HEK293T (cell line): ENCODE results near the gene TRIP4.

Source experiments
- FOXA1 ChIP-seq: fragments of 450-650 bp; IDR thresholded peaks from 2 replicates; pipeline ENCODE4 v1.6.1; 2016; ENCODE audit warnings: mild to moderate bottlenecking
- FOXM1 ChIP-seq: fragments of 450-650 bp; IDR thresholded peaks from 2 replicates; pipeline ENCODE4 v1.6.1; 2017; ENCODE audit warnings: mild to moderate bottlenecking, borderline replicate concordance
- HDGF ChIP-seq: fragments of 450-650 bp; IDR thresholded peaks from 2 replicates; pipeline ENCODE4 v1.6.1; 2017; ENCODE audit warnings: antibody characterized with exemption, borderline replicate concordance
- LEF1 ChIP-seq: fragments of 450-650 bp; IDR thresholded peaks from 2 replicates; pipeline ENCODE4 v1.6.1; 2017; ENCODE audit warnings: mild to moderate bottlenecking, borderline replicate concordance
- NFRKB ChIP-seq: fragments of 450-650 bp; IDR thresholded peaks from 2 replicates; pipeline ENCODE4 v1.6.1; 2016; ENCODE audit warnings: mild to moderate bottlenecking, moderate library complexity
- SUZ12 ChIP-seq: fragments of 450-650 bp; IDR thresholded peaks from 2 replicates; pipeline ENCODE4 v1.6.1; 2016; ENCODE audit warnings: mild to moderate bottlenecking
- TARDBP ChIP-seq: fragments of 450-650 bp; IDR thresholded peaks from 2 replicates; pipeline ENCODE4 v1.6.1; 2016

DNA sequence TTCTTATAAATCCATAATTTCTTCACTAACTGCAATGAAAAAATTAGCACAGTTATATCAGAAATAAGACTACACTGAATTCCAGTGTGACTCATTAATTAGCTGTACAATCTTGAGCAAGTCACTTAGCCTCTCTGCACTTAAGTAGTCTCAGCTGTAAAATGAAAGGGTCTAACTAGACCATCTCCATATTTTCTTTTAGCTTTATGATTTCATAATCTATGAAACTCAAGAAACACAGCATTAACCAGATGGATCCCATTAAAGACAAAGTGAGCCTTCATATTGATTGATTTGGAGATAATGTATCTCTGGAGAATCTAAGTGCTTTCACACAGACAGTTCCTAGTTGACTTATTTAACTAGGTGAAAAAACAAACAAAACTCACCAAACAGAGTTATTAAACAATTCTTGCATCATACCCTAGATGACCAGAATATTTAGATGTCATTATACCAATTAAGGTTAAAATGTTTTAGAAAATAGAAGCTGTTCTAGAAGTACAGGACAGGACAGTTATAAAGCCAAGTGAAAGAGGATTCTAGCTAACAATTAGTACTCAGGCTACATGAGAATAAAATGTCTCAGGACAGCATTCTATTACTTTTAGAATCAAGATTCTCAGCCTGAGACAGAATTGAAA, 42.9 kb upstream of the TRIP4 start:
- TF ChIP-seq LEF1 (no peak), SUZ12 (no peak), NFRKB (no peak), FOXM1 (no peak), TARDBP (no peak), HDGF (no peak), FOXA1 (no peak)
